Stimulated activated CD8-positive, alpha-beta memory T cell treated with anti-CD3 and anti-CD28 coated beads, Interleukin-7, amount 100 ng/mL, for 24 hours (primary cell): ENCODE measurements around the gene MPP7.
"Not testable (repeated sequence)": the region's sequence is repeated elsewhere in the genome, so short reads cannot be mapped to it uniquely, and the experiment has no call there.

Experiments
- DNase-seq: peaks from one replicate; pipeline ENCODE4 v3.0.0-alpha.2; 2020; ENCODE audit warnings: low read depth

MPP7 gene

DNA sequence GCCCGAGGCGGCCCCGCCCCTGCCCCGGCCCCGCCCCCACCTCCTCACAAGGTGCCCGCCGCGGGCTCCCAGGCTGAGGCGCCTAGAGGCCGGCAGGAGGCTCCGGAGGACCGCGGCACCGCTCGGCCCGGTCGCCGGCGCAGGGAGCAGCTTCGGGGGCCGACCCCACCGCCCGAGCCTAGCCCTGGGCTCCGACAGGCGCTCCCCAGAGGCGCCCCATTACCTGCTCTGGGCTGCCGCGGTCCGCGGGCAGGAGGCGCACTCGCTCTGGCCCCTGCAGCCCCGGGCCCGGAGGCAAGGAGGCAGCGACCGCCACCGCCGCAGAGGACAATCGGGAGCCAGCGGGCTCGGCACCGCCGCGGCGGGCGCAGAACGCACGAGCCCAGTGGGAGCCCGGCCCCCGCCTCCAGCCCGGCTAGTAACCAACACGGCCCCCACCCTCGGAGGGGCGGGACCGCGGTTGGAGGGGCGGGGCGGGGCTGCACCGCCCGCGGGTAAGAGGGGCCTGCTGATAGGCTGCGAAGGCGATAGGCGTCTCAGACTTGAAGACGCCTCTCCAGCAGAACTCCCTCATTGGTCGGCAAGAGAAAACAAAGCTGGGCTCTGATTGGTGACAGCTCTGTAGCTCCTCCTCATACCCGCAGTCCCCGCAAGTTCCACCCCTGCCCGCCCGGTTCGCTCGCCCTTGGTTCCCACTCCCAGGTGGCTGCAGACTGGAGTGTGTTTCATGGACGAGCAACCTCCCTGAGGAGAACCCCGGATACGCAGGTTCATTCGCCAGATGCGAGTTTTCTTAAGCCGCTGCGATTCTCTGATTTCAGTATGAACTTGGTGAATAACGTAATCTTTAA, at the start of gene MPP7:
Gene MPP7, minus strand, starts transcription at position 427 of the 851 bp plus-strand sequence. CDS start 64,460 bp downstream, outside the sequence.
- peak; percentile 86 for DNase-seq

DNA sequence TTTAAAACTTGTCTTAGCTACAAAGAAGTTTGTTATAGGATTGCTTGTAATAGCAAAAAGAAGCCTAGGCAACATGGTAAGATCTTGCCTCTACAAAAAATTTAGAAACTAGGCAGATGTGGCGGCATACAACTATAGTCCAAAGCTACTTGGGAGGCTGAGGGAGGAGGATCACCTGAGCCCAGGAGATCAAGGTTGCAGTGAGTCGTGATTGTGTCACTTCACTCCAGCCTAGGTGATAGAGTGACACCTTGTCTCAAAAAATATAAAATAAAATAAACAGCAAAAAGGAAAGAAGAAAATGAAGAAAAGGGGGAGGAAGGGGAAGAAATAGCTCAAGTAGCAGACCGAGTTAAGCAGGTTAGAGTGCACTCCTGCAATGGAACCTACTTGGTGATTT, 47.0 kb upstream of the MPP7 start:
- no peak for DNase-seq

DNA sequence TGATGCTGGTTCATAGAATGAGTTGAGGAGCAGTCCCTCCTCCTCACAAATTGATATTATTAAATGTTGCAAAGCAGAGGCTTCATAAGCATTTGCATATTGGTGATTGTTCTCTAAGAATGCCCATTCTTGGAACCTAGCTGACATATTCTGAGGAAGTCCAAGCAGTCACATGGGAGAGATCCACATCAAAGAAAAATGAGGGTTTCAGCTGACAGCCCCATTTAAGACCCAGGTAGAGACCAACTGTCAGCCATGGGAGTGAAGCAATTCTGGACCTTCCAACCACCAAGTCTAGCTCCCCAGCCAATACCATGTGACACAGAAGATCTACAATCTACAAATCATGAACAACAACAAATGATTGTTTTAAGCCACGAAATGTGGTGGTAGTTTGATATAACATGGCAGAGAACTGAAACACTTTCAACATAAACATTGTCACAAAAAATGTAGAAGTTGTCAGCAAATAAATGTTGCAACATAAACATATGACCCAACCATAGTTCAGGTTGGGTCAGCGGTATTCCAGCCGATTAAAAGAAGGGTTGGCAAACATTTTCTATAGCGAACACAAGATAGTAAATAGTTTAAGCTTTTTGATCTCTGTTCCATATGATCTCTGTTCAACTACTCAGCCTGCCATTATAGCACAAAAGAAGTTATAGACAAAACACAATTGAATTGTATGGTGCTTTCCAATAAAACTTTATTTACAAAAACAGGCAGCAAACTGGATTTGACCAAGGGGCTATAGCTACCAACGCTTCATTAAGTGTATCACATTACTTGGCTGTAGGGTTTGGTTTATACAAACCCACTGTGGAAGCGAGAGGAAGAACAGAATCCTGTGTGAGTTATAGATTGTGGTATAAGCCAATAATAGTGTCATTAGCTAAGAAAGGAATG, 41.4 kb upstream of the MPP7 start:
- DNase-seq: no peak

DNA sequence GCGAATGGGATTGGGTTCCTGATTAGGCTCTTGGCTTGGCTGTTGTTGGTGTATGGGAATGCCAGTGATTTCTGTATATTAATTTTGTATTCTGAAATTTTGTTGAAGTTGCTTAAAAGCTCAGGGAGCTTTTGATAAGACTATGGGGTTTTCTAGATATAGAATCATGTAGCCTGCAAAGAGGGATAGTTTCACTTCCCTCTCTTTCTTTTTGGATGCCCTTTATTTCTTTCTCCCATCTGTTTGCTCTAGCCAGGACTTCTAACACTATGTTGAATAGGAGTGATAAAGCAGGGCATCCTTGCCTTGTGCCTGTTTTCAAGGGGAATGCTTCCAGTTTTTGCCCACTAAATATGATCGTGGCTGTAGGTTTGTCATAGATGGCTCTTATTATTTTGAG, 40.4 kb upstream of the MPP7 start:
- DNase-seq: no peak

DNA sequence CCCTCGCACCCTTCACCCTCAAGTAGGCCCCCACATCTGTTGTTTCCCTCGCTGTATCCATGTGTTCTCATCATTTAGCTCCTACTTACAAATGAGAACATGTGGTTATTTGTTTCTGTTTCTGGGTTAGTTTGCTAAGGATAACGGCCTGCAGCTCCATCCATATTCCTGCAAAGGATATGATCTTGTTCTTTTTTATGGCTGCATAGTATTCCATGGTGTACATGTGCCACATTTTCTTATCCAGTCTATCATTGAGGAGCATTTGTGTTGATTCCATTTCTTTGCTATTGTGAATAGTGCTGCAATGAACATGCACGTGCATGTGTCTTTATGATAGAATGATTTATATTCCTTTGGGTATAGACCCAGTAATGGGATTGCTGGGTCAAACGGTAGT, 38.8 kb upstream of the MPP7 start:
- DNase-seq: not testable (repeated sequence)

DNA sequence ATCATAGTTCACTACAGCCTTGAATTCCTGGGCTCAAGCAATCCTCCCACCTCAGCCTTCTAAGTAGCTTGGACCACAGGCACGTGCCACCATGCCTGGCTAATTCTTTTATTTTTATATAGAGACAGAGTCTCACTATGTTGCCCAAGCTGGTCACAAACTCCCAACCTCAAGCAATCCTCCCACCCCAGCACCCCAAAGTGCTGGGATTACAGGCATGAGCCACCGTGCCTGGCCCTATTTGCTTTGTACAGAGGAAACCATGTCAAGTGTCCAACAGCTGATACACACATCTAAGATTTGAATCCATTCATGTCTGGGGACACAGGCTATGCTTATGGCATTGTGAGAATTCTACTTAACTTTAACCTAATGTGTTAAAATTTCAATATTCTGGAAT, 29.9 kb upstream of the MPP7 start:
- DNase-seq: no peak

DNA sequence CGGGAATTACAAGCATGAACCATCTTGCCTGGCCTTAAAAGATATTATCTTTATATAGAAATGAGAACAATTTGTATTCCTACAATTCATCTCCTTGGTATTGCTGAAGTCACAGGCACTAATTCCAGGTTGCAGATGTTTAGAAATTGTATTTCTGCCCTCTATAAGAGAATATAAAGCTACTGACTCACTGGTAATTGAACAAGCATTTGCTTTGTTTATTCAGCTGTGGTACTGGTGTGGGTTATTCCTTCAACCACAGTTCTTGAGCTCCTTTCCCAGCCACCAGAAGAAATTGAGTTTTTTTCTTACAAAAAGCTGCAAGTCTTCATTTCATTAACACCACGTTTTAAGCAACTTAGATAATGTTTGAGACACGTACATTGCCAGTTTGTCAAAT, 29.0 kb upstream of the MPP7 start:
- DNase-seq: no peak

DNA sequence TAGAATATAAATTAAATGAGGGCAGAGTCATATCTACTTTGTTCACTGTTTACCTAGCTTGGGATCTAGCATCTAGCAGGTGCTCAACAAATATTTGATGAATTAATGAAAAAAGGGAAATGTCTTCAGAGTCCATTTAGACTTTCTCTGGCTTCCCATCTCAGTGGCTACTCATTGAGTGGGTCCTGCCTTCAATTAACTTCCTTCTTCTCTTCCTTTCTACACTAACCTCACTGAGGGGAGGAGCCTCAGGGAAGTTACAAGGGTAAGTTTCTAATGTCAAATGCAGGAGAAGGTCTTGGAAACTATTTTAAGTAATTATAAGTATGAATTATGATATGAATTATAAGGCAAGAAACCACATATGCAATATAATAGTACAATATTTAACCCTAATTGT, 28.2 kb upstream of the MPP7 start:
- DNase-seq: no peak

DNA sequence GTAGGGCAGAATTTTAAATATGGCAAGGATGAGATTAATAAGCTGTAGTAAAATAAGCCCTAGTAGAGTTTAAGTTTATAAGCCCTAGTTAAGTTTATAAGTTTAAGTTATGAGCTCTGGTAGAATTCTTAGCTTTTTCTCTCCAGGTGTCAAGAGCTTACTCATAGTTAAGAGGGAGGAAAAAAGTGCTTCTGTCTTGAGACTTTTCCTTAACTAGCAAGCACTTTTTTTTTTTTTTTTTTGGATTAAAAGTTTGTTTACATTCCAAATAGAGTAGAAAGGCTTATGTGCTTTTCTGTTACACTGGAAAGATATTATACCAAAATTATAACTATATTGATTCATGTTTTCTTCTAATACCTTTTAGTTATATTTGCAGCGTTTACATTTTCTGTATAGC, 25.5 kb upstream of the MPP7 start:
- no peak for DNase-seq

DNA sequence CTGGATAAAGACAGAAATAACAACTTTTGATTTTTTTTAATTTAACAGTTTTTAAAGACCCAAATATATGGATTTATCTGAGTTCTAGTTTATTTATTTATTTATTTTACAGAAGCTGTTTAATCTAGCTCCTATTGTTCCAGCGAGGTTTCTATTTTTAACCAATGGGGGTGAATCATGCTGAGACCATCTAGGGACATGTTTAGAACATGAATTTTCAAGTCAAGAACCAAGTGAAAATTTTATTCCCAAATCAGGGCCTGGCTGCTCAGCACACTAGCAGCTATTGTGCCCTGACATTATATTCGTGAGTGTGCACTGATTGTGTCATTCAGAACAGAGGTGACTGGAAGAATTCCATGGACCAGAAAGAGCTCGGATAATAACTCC, 24.6 kb upstream of the MPP7 start:
- DNase-seq: no peak

DNA sequence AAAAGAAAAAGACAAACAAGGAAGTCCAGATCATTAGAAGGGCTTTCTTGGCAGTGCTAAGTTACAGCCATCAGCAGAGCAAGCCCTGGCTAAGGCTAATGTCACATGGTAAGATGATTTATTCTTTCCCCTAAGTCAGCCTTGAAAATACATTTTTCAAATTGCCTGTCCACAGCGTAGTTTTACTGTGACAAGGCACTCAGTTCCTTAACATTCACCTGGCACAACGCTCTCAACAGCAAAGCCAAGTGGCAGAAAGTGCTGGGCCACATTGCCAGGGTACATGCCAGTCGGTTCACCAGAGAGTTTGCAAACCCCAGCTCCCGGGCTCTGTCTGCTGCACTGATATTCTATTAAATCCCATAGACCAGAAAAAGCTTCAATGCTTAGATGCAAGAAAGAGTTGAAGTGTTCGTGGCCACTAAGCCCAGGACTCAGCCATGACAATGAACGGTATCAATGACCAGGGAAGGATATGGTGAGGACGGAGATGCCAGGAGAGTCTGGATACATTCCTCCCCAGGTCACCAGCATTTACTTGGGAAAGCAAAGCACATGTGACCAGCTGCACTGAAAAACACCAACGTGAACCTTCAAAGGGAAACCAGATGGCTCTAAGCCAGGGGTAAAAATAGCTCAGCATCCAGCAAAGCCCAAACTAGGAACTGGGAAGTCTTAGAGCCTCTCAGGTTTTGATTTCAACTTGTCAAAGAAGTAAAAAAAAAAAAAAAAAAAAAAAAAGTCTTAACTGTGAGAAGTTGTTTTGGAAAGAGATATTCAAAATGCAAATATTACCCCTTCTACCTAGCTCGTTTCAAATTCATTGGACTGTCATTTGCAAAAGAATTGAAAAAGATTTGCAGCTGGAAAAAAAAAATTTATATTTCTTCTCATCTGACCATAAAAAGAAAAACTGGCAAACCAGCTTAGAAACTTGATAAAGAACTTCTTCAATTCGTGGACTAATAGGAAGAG, 23.9 kb upstream of the MPP7 start:
- no peak for DNase-seq

DNA sequence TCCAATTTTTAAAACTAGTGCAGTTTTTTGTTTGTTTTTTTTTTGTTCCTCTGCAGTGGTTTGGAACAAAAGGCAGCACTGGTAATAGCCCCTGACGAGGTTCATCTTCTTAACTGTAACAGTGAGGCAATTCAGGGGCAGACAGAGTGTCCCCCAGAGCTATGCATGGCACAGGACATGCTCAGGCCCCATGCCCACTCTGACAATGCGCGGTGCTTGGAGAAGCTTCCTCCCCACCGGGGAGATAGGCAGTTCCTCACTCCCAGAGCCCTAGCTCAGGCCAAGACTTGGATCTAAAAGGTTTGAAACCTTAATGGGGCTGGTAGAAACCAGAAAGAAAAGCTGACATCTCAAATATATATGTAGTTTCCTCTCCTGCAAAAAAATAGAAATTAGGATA, 17.9 kb upstream of the MPP7 start:
- no peak for DNase-seq

DNA sequence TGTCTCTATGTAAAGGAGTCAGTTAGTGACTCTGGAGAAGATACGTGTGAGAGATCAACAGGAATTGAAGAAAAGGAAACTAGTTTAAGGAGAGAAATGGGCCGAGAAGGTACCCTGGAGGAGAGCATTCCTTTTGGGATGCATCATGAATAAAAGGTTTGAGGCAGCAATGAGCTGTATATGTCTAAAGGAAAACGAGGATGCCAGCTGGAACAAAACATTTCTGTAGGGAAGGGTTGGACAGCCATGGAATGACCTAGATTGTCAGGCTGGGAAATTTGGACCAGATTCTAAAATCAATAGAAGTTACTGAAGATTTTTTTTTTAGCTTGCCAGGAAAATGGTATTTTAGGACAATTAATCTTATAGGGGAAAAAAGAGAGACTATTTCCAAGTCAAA, 17.2 kb upstream of the MPP7 start:
- no peak for DNase-seq

DNA sequence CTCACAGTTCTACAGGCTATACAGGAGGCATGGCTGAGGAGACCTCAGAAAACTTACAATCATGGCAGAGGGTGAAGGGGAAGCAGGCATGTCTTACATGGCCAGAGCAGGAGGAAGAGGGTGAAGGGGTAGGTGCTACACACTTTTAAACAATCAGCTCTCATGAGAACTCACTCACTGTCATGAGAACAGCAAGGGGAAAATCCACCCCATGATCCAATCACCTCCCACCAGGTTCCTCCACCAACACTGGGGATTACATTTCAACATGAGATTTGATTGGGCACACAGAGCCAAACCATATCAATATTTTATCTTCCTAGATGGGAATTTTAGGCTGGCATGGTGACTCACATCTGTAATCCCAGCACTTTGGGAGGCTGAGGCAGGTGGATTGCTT, 16.2 kb upstream of the MPP7 start:
- DNase-seq: not testable (repeated sequence)

DNA sequence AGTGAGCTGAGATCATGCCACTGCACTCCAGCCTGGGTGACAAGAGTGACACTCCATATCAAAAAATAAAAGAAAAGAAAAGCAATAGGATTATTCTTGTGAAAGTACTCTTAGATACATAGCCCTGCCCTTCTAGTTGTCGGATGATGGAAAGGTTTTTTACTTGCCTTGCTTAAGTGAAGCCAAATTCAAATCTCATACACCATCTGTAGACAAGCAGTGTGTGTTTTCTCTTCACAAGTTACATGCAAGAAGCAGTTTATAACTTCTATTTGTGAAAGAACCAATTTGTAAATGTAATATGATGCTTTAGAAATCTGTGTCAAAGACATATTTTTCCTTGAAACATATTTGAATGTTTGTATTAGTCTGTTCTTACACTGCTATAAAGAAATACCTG, 15.8 kb upstream of the MPP7 start:
- no peak for DNase-seq

DNA sequence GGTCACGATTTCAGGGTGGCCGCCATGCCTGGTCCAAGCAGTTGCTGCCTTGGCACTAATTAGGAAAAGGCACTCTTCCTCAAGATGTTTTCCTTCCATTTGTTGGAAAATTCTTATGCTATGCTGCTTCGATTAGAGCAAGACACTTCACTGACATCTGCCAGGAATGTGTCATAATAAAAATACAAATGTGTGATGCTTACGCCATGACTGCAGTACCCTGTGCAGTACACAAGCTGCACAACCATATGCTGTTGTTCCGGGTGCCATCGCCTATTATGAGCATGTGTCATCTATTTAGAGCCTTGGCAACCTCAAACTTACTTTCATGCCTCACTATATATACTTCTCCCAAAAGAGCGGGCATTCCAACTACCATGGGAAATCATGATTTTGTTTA, 14.9 kb upstream of the MPP7 start:
- no peak for DNase-seq

DNA sequence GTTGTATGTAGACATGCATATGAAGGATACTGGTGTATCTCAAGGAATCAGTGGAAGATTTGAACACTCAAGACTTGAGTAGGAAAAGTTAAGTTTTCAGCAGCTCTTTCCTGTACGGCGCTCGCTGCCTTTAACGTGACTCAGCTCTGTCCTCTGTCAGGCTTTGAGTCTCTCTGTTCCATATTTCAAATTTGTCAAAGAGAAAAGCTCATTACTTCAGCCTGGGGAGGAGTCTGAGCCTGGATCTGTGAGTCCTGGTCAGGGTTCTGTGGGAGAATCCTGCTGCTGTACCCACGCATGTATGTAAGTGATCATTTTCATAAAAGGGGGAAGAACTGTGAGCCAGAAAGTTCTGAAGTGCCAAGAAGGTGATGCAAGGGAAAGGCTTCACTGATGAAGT, 13.8 kb upstream of the MPP7 start:
- DNase-seq: no peak

DNA sequence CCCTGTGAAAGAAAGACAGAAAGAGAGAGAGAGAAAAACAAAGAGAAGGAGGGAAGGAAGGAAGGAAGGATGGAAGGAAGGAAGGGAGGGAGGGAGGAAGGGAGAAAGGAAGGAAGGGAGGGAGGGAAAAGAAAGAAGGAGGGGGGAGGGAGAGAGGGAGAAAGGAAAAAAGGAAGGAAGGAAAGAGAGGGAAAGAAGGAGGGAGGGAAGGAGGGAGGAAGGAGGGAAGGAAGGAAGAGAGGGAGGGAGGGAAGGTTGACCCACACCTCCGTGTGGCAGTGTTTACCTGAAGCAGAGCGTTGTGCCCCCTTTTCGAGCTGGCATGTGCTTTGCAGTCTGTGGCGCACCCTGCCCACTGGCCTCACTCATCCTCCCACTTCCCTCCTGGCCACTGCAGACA, 12.3 kb upstream of the MPP7 start:
- DNase-seq: no peak

DNA sequence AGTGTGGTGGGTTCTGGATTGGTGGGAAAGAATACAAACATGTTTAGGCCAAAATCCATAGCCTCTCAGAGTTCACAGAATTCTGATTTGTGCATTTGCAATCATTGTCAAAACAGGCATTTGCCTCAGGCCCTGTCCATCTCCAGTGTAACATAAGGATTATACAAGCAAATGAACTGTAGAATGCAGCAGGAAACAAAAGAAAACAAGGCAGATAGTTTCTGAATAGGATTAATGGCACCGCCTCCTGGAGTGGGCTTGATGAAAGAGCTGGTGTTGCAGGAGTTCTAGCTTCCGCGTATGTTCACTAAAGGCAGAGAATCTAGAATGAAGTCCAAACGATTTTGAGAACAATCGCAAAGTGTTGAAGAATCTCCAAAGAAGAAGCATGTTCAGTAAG, 11.3 kb upstream of the MPP7 start:
- DNase-seq: no peak

DNA sequence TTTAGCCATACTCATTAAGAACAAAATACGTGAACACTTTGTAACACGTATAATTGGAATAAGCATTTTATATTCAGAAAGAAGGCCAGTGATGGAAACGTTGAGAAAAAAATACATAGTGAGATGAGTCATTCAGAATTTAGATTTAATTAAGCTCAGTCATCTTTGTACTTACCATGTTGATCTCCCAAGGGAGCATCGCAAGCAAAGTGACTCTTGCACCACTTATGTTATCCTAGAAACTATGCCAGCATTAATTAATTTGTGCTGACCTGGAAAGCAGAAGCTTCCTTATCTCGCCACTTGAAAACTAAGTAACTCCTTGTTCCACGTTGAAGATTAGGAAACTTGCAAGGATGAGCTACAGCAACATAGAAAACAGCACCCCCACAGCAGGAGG, 9.7 kb upstream of the MPP7 start:
- no peak for DNase-seq

DNA sequence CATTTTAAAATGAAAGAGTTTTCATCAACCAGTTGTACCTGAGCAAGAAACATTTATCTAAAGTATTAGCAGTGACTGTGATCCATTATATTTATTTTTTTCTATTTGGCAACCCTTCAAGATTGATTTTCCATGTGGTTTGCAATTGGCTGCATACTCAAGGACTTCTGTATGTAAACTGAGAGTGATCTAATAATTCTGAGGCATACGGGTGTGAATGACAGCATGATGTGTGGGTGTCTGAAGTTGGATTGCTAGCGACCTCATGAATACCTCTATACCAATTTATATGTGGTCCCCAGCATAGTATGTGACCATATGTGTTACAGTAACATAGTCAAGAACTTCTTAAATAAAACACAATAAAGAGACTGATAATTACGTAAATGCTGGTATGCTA, 8.2 kb upstream of the MPP7 start:
- no peak for DNase-seq

DNA sequence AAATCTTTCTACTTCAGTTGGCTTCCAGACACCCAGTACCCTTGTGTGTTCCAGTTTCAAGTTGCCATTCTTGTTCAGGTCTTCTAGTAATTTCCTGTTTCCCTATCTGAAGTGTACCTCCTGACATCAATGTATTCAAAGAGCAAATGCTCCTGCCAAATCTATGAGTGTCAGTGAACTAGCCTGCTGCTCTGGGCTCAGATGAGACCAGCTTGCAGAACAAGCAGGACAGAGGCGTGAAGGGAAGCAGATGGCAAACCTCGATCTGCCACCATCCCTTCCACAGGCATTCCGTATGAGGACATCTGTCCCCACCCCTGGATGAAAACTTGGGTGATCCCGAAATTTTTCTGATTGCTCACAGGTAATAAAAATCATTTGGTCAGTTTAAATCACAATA, 4.4 kb upstream of the MPP7 start:
- no peak for DNase-seq
